Neuronal stem cell (in vitro differentiated cells): Measurements from ENCODE around the gene OR4D1.
A peak's percentile ranks its signal among the peaks of the same experiment; 100 is the strongest.

Experiments used
- DNase-seq: peaks from one replicate; pipeline ENCODE4 v3.0.0-alpha.2; 2013; ENCODE audit warnings: low spot score
- H2AFZ ChIP-seq: one replicate; pipeline ENCODE4 v1.6.1; 2013; ENCODE audit warnings: mild to moderate bottlenecking, low read length, inconsistent platforms
- H2AK5ac ChIP-seq: 2 replicates; pipeline ENCODE4 v1.6.1; 2013; ENCODE audit warnings: low read depth, mild to moderate bottlenecking, inconsistent platforms, low read length, moderate library complexity, mixed read lengths
- H2BK120ac ChIP-seq: 2 replicates; pipeline ENCODE4 v1.6.1; 2013; ENCODE audit warnings: low read depth, mild to moderate bottlenecking, inconsistent platforms, low read length, moderate library complexity, mixed read lengths
- H2BK12ac ChIP-seq: one replicate; pipeline ENCODE4 v1.6.1; 2013; ENCODE audit warnings: low read length, inconsistent platforms
- H2BK15ac ChIP-seq: 2 replicates; pipeline ENCODE4 v1.6.1; 2013; ENCODE audit warnings: mild to moderate bottlenecking, low read length, inconsistent platforms, mixed read lengths
- H2BK5ac ChIP-seq: one replicate; pipeline ENCODE4 v1.6.1; 2013; ENCODE audit warnings: inconsistent platforms, mild to moderate bottlenecking, low read length, moderate library complexity
- H3K14ac ChIP-seq: one replicate; pipeline ENCODE4 v1.6.1; 2013; ENCODE audit warnings: low read length, inconsistent platforms
- H3K18ac ChIP-seq: 2 replicates; pipeline ENCODE4 v1.6.1; 2013; ENCODE audit warnings: low read length, inconsistent platforms
- H3K23ac ChIP-seq: 2 replicates; pipeline ENCODE4 v1.6.1; 2013; ENCODE audit warnings: low read depth, mild to moderate bottlenecking, mixed read lengths, low read length, inconsistent platforms; ENCODE audit not compliant: poor library complexity
- H3K27ac ChIP-seq: replicated peaks from 3 replicates; pipeline ENCODE4 v1.5.1; 2013; ENCODE audit warnings: low read length, inconsistent platforms
- H3K27me3 ChIP-seq, 3 experiments: 2 replicates each; pipeline ENCODE4 v1.6.1; 2013; ENCODE audit warnings: low read length in 3 of 3, mild to moderate bottlenecking in 2 of 3, inconsistent platforms in 1 of 3, low read depth in 1 of 3, mixed read lengths in 1 of 3, moderate library complexity in 1 of 3; ENCODE audit not compliant: control insufficient read depth in 3 of 3, insufficient read depth in 3 of 3
- H3K36me3 ChIP-seq, 2 donors: replicated peaks in 1 of 2; 2 replicates each; pipeline ENCODE4 v1.6.1; 2013; ENCODE audit warnings: low read length in 2 of 2; ENCODE audit not compliant: control insufficient read depth in 2 of 2, insufficient read depth in 2 of 2
- H3K4ac ChIP-seq: 2 replicates; pipeline ENCODE4 v1.6.1; 2013; ENCODE audit warnings: inconsistent platforms, mild to moderate bottlenecking, low read length, moderate library complexity
- H3K4me1 ChIP-seq, 2 donors: 1 replicate in 1 of 2; 2 replicates in 1 of 2; pipeline ENCODE4 v1.6.1; 2013; ENCODE audit warnings: low read length in 2 of 2, low read depth in 1 of 2; ENCODE audit not compliant: control insufficient read depth in 2 of 2, insufficient read depth in 1 of 2
- H3K4me2 ChIP-seq: one replicate; pipeline ENCODE4 v1.6.1; 2013; ENCODE audit warnings: mild to moderate bottlenecking, low read length, inconsistent platforms; ENCODE audit not compliant: insufficient read depth, poor library complexity, severe bottlenecking
- H3K4me3 ChIP-seq, 2 donors: 2 replicates each; pipeline ENCODE4 v1.5.1; 2013; ENCODE audit warnings: low read length in 2 of 2, mild to moderate bottlenecking in 2 of 2, inconsistent platforms in 1 of 2, moderate library complexity in 1 of 2
- H3K79me1 ChIP-seq: one replicate; pipeline ENCODE4 v1.6.1; 2013; ENCODE audit warnings: low read depth, mild to moderate bottlenecking, inconsistent platforms, low read length, moderate library complexity
- H3K9ac ChIP-seq: one replicate; pipeline ENCODE4 v1.6.1; 2013; ENCODE audit warnings: mild to moderate bottlenecking, low read depth, low read length, inconsistent platforms; ENCODE audit not compliant: poor library complexity
- H3K9me3 ChIP-seq, 2 donors: replicated peaks in 1 of 2; 2 replicates each; pipeline versions ENCODE3 to v1.6.1; 2013; ENCODE audit warnings: low read length in 2 of 2, mild to moderate bottlenecking in 2 of 2, inconsistent platforms in 1 of 2, low read depth in 1 of 2, mixed read lengths in 1 of 2, moderate library complexity in 1 of 2; ENCODE audit not compliant: control insufficient read depth in 2 of 2, insufficient read depth in 1 of 2
- H4K8ac ChIP-seq: one replicate; pipeline ENCODE4 v1.6.1; 2013; ENCODE audit warnings: low read depth, mild to moderate bottlenecking, inconsistent platforms, low read length, moderate library complexity
- H4K91ac ChIP-seq: one replicate; pipeline ENCODE4 v1.6.1; 2013; ENCODE audit warnings: low read length, low read depth, mild to moderate bottlenecking, inconsistent platforms; ENCODE audit not compliant: poor library complexity
- WGBS, 2 donors: extraction: QIAGEN DNeasy Blood & Tissue Kit; methylation state at CpG; one replicate each; pipeline ENCODE4 v1.1.7; 2013; ENCODE audit warnings: missing lambda C conversion rate in 2 of 2, mixed read lengths in 1 of 2; ENCODE audit not compliant: insufficient read length in 2 of 2, insufficient replicate concordance in 1 of 2; ENCODE audit errors: extremely low coverage in 2 of 2; 5-methylcytosine and 5-hydroxymethylcytosine counted together

OR4D1 gene

DNA sequence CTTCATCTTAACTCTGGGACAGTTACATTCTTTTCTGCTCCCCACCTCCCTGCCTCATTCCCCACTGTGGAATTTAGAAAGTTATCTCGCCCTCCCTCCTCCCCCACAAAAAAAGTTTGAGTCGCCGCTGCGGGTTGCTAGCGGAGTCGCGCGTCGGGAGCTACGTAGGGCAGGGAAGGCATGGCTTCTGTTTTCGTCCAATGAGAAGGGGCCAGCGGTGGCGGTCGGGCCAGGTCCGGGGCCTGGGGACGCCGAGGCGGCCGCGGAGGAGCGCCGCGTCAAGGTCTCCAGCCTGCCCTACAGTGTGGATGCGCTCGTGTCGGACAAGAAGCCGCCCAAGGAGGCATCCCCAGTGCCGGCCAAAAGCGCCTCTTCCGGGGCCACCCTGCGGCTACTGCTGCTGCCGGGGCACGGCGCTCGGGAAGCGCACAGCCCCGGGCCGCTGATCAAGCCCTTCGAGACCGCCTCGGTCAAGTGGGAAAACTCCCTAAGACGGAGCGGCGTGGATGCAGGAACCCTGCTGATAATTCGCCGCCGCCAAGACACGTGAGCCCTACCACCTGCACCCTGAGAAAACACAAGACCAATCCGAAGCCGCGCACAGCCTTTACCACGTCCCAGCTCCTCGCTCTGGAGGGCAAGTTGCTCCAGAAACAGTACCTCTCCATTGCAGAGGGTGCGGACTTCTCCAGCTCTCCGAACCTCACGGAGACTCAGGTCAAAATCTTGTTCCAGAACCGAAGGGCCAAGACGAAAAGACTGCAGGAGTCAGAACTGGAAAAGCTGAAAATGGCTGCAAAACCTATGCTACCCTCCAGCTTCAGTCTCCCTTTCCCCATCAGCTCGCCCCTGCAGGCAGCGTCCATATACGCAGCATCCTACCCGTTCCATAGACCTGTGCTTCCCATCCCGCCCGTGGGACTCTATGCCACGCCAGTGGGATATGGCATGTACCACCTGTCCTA is 8.9 kb downstream of the OR4D1 start:
- Histone ChIP-seq H2BK15ac (peak overlapping the region; percentile 74), H3K9ac (peak overlapping the region; percentile 83), H2BK12ac (peak overlapping the region; percentile 63), H3K9me3 (peaks cover 0 to 4% of the 10 kb centered on the region in 2 donors), H4K8ac (no peak overlapping the region), H3K4me3 (peak overlapping the region; percentile 52 to 84), H3K27me3 (peaks cover 2 to 71% (median 26%) of the 10 kb centered on the region in 3 experiments), H3K23ac (no peak overlapping the region), H3K4me1 (peaks cover 0 to 2% of the 10 kb centered on the region in 2 donors), H4K91ac (no peak overlapping the region), H3K14ac (peak overlapping the region; percentile 64), H3K27ac (no peak overlapping the region), H2BK120ac (no peak overlapping the region), H3K18ac (peak overlapping the region; percentile 96), H3K4me2 (peak overlapping the region; percentile 90), H3K79me1 (no peaks in the 10 kb centered on the region), H3K36me3 (no peaks in the 10 kb centered on the region), H2BK5ac (peak overlapping the region; percentile 25), H3K4ac (no peak overlapping the region), H2AK5ac (no peak overlapping the region), H2AFZ (peak overlapping the region; percentile 93)
- no CpG with 5 or more reads among the region's 65 CpGs for WGBS, 2 donors
- DNase-seq: peak; percentile 48

DNA sequence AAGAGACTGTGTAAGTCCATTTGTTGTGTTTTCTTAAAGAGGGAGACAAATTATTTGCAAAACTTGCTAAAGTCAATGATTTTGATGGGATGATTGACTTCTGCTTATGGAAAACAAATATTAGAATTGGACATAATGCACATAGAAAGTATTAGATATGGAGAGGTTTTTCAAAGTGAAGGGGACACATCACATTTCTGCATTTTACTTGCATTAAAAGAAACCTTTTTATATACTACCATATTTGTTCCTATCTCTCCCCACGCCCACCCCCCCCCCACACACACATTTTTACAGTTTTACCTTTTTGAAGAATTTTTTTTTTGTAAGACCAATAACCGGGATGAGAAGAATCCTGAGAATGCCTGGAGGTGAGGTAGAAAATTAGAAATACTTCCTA is 10.0 kb downstream of the OR4D1 start:
- no peak overlapping the region for H3K23ac ChIP-seq
- H3K14ac ChIP-seq: no peak overlapping the region
- no peak overlapping the region for H2BK5ac ChIP-seq
- no peak for DNase-seq
- peaks cover 2 to 69% (median 24%) of the 10 kb centered on the region in 3 experiments for H3K27me3 ChIP-seq
- H2BK12ac ChIP-seq: no peak overlapping the region
- H3K36me3 ChIP-seq: no peaks in the 10 kb centered on the region
- no peak overlapping the region for H3K9ac ChIP-seq
- peaks cover 0 to 2% of the 10 kb centered on the region in 2 donors for H3K4me1 ChIP-seq
- no peak overlapping the region for H3K4ac ChIP-seq
- no peak overlapping the region for H3K27ac ChIP-seq
- H3K4me3 ChIP-seq: no peak overlapping the region
- no peaks in the 10 kb centered on the region for H3K79me1 ChIP-seq
- H2AK5ac ChIP-seq: no peak overlapping the region
- no peak overlapping the region for H4K91ac ChIP-seq
- no peak overlapping the region for H3K18ac ChIP-seq
- no peak overlapping the region for H2AFZ ChIP-seq
- H2BK15ac ChIP-seq: no peak overlapping the region
- H4K8ac ChIP-seq: no peak overlapping the region
- H3K4me2 ChIP-seq: no peak overlapping the region
- H2BK120ac ChIP-seq: no peak overlapping the region
- peaks cover 0 to 4% of the 10 kb centered on the region in 2 donors for H3K9me3 ChIP-seq
- WGBS, 2 donors: no CpG with 5 or more reads among the region's 2 CpGs

DNA sequence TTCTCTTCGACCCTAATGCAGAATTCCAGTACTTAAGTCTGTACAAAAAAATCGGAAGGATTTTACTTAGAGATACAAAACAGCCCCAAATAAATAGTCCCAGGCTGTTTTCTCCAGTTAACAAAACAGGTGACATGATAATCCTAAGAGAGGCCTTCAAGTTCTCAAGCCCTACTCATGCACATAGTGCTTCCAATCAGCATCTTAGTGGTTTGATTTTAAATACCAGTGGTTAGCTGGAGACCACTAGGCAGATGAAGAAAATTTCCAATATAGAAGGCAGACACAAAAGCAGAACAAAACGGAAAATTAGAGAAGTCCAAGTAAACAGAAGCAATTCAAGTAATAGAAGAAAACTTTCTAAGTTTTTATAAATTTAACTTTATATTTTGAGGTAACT is 13.4 kb downstream of the OR4D1 start:
- peaks cover 0 to 2% of the 10 kb centered on the region in 2 donors for H3K4me1 ChIP-seq
- H4K8ac ChIP-seq: no peak overlapping the region
- no peaks in the 10 kb centered on the region for H3K9me3 ChIP-seq
- no peak overlapping the region for H2BK5ac ChIP-seq
- no peak for DNase-seq
- no peak overlapping the region for H3K4me2 ChIP-seq
- H3K79me1 ChIP-seq: no peaks in the 10 kb centered on the region
- WGBS, 2 donors: no CpG with 5 or more reads among the region's 3 CpGs
- H3K9ac ChIP-seq: no peak overlapping the region
- no peak overlapping the region for H4K91ac ChIP-seq
- H3K4ac ChIP-seq: no peak overlapping the region
- no peak overlapping the region for H2BK12ac ChIP-seq
- H2AFZ ChIP-seq: no peak overlapping the region
- peaks cover 2 to 53% (median 11%) of the 10 kb centered on the region in 3 experiments for H3K27me3 ChIP-seq
- H3K23ac ChIP-seq: no peak overlapping the region
- H2BK15ac ChIP-seq: no peak overlapping the region
- no peak overlapping the region for H2AK5ac ChIP-seq
- H3K27ac ChIP-seq: no peak overlapping the region
- H3K36me3 ChIP-seq: no peaks in the 10 kb centered on the region
- no peak overlapping the region for H3K4me3 ChIP-seq
- no peak overlapping the region for H3K14ac ChIP-seq
- H3K18ac ChIP-seq: no peak overlapping the region
- H2BK120ac ChIP-seq: no peak overlapping the region

DNA sequence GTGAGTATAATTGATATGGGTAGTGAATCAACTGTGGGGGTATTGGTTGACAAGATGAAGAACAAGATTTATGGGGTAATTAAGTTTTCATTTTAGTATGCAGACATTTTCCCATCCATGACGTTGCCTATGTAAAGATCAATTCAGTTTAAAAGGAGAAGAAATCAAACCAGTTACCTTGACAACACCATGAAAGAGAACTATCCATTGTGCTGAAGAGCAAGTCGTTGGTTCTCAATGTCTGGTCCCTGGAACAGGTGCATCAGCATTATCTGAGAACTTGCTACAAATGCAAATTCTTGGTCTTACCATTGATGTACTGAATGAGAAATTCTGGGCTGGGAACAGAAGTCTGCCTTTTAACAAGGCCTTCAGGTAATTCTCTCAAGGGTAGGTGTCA is 17.8 kb downstream of the OR4D1 start:
- whole genome bisulfite sequencing, 2 donors: no CpG with 5 or more reads among the region's 2 CpGs
- Histone ChIP-seq H2BK120ac (no peak overlapping the region), H3K4me2 (no peak overlapping the region)

More for the DNA sequence above, 17.8 kb downstream of the OR4D1 start:
- H4K91ac ChIP-seq: no peak overlapping the region
- no peak for DNase-seq
- H3K36me3 ChIP-seq: no peaks in the 10 kb centered on the region
- H3K27me3 ChIP-seq: peaks cover 0 to 48% (median 5%) of the 10 kb centered on the region in 3 experiments
- H3K23ac ChIP-seq: no peak overlapping the region
- H3K4me3 ChIP-seq: no peak overlapping the region
- no peak overlapping the region for H2BK5ac ChIP-seq
- H3K27ac ChIP-seq: no peak overlapping the region
- no peak overlapping the region for H2AFZ ChIP-seq
- H3K79me1 ChIP-seq: no peaks in the 10 kb centered on the region
- no peak overlapping the region for H3K4ac ChIP-seq
- H2BK15ac ChIP-seq: no peak overlapping the region
- no peaks in the 10 kb centered on the region for H3K4me1 ChIP-seq
- no peak overlapping the region for H4K8ac ChIP-seq
- no peak overlapping the region for H2BK12ac ChIP-seq
- no peak overlapping the region for H3K9ac ChIP-seq
- no peak overlapping the region for H3K14ac ChIP-seq
- no peak overlapping the region for H2AK5ac ChIP-seq
- H3K9me3 ChIP-seq: no peaks in the 10 kb centered on the region
- H3K18ac ChIP-seq: no peak overlapping the region
